VCaP (cell line): Measurements from ENCODE around the gene BLOC1S3.

ENCODE experiments used
- H3K27ac ChIP-seq: fragments of 450-650 bp; 2 replicates; pipeline ENCODE4 v1.5.1; 2017
- TF ChIP-seq, protein P1 (sequence below): fragments of 450-650 bp; conservative IDR thresholded peaks from 2 replicates; pipeline ENCODE4 v1.5.1; 2017; ENCODE audit warnings: mild to moderate bottlenecking, moderate library complexity

BLOC1S3 gene

GRCh38 chr19:45171211-45171623 is 7.4 kb upstream of the BLOC1S3 start:
- TF ChIP-seq, protein P1, sequence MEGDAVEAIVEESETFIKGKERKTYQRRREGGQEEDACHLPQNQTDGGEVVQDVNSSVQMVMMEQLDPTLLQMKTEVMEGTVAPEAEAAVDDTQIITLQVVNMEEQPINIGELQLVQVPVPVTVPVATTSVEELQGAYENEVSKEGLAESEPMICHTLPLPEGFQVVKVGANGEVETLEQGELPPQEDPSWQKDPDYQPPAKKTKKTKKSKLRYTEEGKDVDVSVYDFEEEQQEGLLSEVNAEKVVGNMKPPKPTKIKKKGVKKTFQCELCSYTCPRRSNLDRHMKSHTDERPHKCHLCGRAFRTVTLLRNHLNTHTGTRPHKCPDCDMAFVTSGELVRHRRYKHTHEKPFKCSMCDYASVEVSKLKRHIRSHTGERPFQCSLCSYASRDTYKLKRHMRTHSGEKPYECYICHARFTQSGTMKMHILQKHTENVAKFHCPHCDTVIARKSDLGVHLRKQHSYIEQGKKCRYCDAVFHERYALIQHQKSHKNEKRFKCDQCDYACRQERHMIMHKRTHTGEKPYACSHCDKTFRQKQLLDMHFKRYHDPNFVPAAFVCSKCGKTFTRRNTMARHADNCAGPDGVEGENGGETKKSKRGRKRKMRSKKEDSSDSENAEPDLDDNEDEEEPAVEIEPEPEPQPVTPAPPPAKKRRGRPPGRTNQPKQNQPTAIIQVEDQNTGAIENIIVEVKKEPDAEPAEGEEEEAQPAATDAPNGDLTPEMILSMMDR: no peak
- H3K27ac ChIP-seq: peak overlapping the region; percentile 35

DNA sequence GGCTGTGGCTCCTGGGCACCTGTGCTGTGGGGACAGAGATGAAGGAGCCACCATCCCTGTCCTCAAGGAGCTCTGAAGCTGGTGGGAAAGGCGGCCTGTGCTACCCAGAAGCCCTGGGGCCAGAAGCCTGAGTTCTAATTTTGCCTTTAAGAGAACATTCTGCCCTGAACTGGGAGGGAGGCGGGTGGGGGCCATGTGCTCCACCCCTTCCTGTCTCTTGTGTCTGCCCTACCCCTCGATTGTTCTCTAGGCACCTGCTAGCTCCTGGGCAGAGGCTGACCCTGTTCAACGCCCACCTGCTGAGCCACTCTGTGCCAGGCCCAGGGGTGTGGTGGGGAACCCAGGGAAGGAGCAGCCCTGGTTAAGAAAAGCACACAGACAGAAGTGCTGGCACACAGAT is 6.4 kb upstream of the BLOC1S3 start:
- no peak overlapping the region for H3K27ac ChIP-seq
- TF ChIP-seq, protein P1: no peak

GRCh38 chr19:45172611-45173208 is 5.9 kb upstream of the BLOC1S3 start:
- H3K27ac ChIP-seq: no peak overlapping the region
- TF ChIP-seq, protein P1: no peak

GRCh38 chr19:45173816-45174215 is 4.8 kb upstream of the BLOC1S3 start:
- TF ChIP-seq, protein P1: no peak
- H3K27ac ChIP-seq: no peak overlapping the region

GRCh38 chr19:45175515-45176345 is 2.9 kb upstream of the BLOC1S3 start:
- TF ChIP-seq, protein P1: no peak
- H3K27ac ChIP-seq: no peak overlapping the region

GRCh38 chr19:45177817-45178261 is 745 bp upstream of the BLOC1S3 start, which contains the start of gene TRAPPC6A:
TSS of gene TRAPPC6A (minus strand) at chr19:45178237. CDS start at chr19:45178218, 19 bp downstream.
- peak within 1 kb of the TSS; percentile 95 for H3K27ac ChIP-seq

More at GRCh38 chr19:45177817-45178261, 745 bp upstream of the BLOC1S3 start, which contains the start of gene TRAPPC6A:
- TF ChIP-seq, protein P1: no peak
